ENCODE data around the gene DGKI.

Gene DGKI

DNA sequence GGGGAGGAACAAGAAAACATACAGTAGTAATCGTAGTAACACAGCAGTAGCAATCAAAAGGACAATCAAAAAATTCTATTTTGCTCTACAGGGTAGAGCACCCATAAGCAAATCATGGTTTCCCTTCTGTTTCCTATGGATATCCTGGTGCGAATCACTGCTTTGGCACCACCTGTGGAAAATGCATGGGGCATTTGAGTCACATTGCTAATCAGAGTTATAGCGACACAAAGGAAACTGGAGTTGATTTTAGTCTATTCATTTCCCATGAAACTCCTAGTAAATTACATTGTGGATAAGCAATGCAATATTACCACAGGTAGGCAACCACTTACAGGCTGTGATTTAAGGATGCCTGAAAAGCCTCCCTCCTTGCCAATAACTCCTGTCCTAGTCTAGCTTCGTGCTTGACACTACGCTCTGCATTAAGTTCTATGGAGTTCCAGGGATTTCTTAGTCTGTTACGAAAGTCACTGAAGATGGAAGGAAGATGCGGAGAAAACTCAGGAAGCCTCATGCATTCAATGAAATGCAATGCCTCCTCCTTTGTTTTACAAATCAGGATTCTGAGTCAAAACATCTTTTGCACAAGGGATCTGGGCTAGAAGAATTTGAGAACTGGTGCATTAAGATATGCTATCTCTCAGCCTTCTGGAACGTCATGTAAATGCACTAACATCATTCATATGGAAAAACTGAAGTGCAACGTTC, 188.4 kb downstream of the DGKI start:
- H3K79me2 ChIP-seq (ENCODE audit: control insufficient read depth, low read length): no peaks in the 10 kb centered on the region
- no peaks in the 10 kb centered on the region for H3F3A ChIP-seq (ENCODE audit: control insufficient read depth, insufficient read depth)
- H3K4me2 ChIP-seq (ENCODE audit: low read length): no peak overlapping the region
- no peaks in the 10 kb centered on the region for H3K4me1 ChIP-seq (ENCODE audit: control insufficient read depth, low read length)
- H3K4me3 ChIP-seq (ENCODE audit: low read length): no peak overlapping the region
- H3K36me3 ChIP-seq (ENCODE audit: control insufficient read depth, low read length): no peaks in the 10 kb centered on the region
- H3K27ac ChIP-seq (ENCODE audit: low read depth, low read length): no peak overlapping the region
- H3K27me3 ChIP-seq (ENCODE audit: control insufficient read depth, low read length): no peaks in the 10 kb centered on the region
- TF ChIP-seq EZH2phosphoT487 (IDR thresholded peaks at IDR 0.05; ENCODE audit: borderline replicate concordance, low read length): no peak
- TF ChIP-seq, protein P1, sequence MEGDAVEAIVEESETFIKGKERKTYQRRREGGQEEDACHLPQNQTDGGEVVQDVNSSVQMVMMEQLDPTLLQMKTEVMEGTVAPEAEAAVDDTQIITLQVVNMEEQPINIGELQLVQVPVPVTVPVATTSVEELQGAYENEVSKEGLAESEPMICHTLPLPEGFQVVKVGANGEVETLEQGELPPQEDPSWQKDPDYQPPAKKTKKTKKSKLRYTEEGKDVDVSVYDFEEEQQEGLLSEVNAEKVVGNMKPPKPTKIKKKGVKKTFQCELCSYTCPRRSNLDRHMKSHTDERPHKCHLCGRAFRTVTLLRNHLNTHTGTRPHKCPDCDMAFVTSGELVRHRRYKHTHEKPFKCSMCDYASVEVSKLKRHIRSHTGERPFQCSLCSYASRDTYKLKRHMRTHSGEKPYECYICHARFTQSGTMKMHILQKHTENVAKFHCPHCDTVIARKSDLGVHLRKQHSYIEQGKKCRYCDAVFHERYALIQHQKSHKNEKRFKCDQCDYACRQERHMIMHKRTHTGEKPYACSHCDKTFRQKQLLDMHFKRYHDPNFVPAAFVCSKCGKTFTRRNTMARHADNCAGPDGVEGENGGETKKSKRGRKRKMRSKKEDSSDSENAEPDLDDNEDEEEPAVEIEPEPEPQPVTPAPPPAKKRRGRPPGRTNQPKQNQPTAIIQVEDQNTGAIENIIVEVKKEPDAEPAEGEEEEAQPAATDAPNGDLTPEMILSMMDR (IDR thresholded peaks at IDR 0.05; ENCODE audit: low read depth, low read length, poor library complexity, severe bottlenecking): no peak
- no peaks in the 10 kb centered on the region for H4K20me1 ChIP-seq (ENCODE audit: control insufficient read depth, insufficient read depth, low read depth, low read length)
- H3K9me3 ChIP-seq (ENCODE audit: control insufficient read depth, insufficient read depth, low read length): no peaks in the 10 kb centered on the region
- H3K9me2 ChIP-seq (replicated peaks; ENCODE audit: control insufficient read depth, low read length): no peaks in the 10 kb centered on the region

DNA sequence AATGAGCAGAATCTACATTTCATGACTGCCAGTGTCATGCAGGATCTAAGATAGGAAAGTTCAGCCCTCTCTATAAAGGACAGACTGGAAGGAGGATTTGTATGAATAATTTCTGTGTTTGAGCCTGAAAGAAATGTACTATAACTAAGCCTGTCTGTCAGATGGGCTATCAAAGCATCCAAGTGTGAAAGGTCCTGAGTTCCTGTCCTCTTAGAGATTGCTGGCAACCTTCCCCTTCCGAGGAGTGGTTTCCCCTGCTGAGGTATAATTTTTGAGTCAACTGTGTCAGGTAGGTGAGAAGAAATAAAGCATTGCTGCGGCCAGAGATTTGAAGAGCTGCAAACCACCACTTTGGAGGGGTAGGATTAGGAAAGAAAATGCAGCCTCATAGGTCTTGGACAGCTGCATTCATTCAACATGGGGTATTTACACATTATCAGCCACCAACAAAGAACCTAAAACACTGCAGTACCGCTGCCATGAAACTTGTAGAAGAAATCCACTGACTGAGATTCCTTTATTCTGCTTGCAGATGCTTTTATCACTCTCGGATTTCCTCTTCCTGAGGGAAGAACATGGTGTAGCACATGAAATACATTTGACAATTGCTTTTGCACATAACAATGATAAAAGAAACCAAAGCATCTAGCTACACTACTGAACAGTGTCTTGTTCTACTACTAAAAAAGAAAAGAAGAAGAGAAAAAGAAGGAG, 189.1 kb downstream of the DGKI start:
- no peak overlapping the region for H3K4me2 ChIP-seq (ENCODE audit: low read length)
- H3K27ac ChIP-seq (ENCODE audit: low read depth, low read length): no peak overlapping the region
- H3K4me1 ChIP-seq (ENCODE audit: control insufficient read depth, low read length): no peaks in the 10 kb centered on the region
- no peaks in the 10 kb centered on the region for H4K20me1 ChIP-seq (ENCODE audit: control insufficient read depth, insufficient read depth, low read depth, low read length)
- no peaks in the 10 kb centered on the region for H3K27me3 ChIP-seq (ENCODE audit: control insufficient read depth, low read length)
- no peaks in the 10 kb centered on the region for H3K79me2 ChIP-seq (ENCODE audit: control insufficient read depth, low read length)
- H3K36me3 ChIP-seq (ENCODE audit: control insufficient read depth, low read length): no peaks in the 10 kb centered on the region
- no peak for TF ChIP-seq EZH2phosphoT487 (IDR thresholded peaks at IDR 0.05; ENCODE audit: borderline replicate concordance, low read length)
- TF ChIP-seq, protein P1 (IDR thresholded peaks at IDR 0.05; ENCODE audit: low read depth, low read length, poor library complexity, severe bottlenecking): no peak
- no peaks in the 10 kb centered on the region for H3F3A ChIP-seq (ENCODE audit: control insufficient read depth, insufficient read depth)
- H3K4me3 ChIP-seq (ENCODE audit: low read length): no peak overlapping the region
- H3K9me3 ChIP-seq (ENCODE audit: control insufficient read depth, insufficient read depth, low read length): no peaks in the 10 kb centered on the region
- no peaks in the 10 kb centered on the region for H3K9me2 ChIP-seq (replicated peaks; ENCODE audit: control insufficient read depth, low read length)

DNA sequence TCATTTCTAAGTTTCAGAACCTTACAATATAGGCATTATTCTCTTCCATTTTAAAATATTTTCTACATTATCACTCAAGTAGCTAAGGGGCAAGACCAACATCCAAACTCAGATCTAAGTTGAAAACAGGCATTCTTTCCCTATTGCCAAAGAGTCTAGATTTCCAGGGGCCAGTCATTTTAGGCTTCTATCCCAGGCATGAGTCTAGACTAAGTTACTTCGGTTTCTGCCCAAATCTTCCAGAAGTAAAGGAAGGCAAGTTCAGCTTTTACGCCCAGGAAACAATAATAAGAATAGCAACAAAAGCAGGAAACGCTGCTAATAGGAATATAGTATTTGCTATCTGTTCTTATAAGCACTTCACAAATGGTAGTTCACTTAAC, 189.9 kb downstream of the DGKI start:
- Histone ChIP-seq H3K4me1 (ENCODE audit: control insufficient read depth, low read length) (no peaks in the 10 kb centered on the region), H3K27me3 (ENCODE audit: control insufficient read depth, low read length) (no peaks in the 10 kb centered on the region), H3K4me2 (ENCODE audit: low read length) (no peak overlapping the region), H3K4me3 (ENCODE audit: low read length) (no peak overlapping the region), H3K36me3 (ENCODE audit: control insufficient read depth, low read length) (no peaks in the 10 kb centered on the region), H3K9me3 (ENCODE audit: control insufficient read depth, insufficient read depth, low read length) (no peaks in the 10 kb centered on the region), H3F3A (ENCODE audit: control insufficient read depth, insufficient read depth) (no peaks in the 10 kb centered on the region), H3K27ac (ENCODE audit: low read depth, low read length) (no peak overlapping the region), H4K20me1 (ENCODE audit: control insufficient read depth, insufficient read depth, low read depth, low read length) (no peaks in the 10 kb centered on the region), H3K9me2 (replicated peaks; ENCODE audit: control insufficient read depth, low read length) (no peaks in the 10 kb centered on the region), H3K79me2 (ENCODE audit: control insufficient read depth, low read length) (no peaks in the 10 kb centered on the region)
- TF ChIP-seq EZH2phosphoT487 (IDR thresholded peaks at IDR 0.05; ENCODE audit: borderline replicate concordance, low read length): no peak
- TF ChIP-seq, protein P1 (IDR thresholded peaks at IDR 0.05; ENCODE audit: low read depth, low read length, poor library complexity, severe bottlenecking): no peak
